B cell (primary cell): ENCODE data around the gene PLEKHA7. TPM values are rescaled to one million over a fixed set of nuclear protein-coding genes. Genes with fewer than 3 reads are reported as not detected.

ENCODE experiments used
- ATAC-seq: fragments of 200-7000 bp; cut with Tn5 transposase; one replicate; pipeline ENCODE4 v1.10.0; 2021; ENCODE audit warnings: low read depth, mild to moderate bottlenecking, moderate number of reproducible peaks, moderate library complexity
- CTCF ChIA-PET: fragments of 350-600 bp; sonication (Branson Sonifier 250); formaldehyde crosslinking; loops from one replicate; lab custom pipeline; 2021; ENCODE audit warnings: antibody characterized with exemption, inconsistent platforms; lab: Charles Lee
- POLR2A ChIA-PET: fragments of 350-600 bp; sonication (Branson Sonifier 250); formaldehyde crosslinking; loops from one replicate; lab custom pipeline; 2021; ENCODE audit warnings: antibody characterized with exemption; lab: Charles Lee
- DNase-seq: peaks from one replicate; pipeline ENCODE4 v3.0.0; 2013
- H2AFZ ChIP-seq: 2 replicates; pipeline ENCODE4 v1.6.1; 2012; ENCODE audit warnings: mild to moderate bottlenecking, low read depth, low read length; ENCODE audit not compliant: insufficient read depth, poor library complexity, severe bottlenecking
- H3K27ac ChIP-seq, 2 donors: 1 replicate in 1 of 2; 2 replicates in 1 of 2; pipeline ENCODE4 v1.5.1; 2012 to 2013; ENCODE audit warnings: low read length in 2 of 2, mild to moderate bottlenecking in 2 of 2, moderate library complexity in 1 of 2
- H3K27me3 ChIP-seq, 4 experiments: fragments of 200-600 bp in 1 of 4; sonication (generic) in 1 of 4; replicated peaks in 1 of 4; 1 replicate in 2 of 4; 2 replicates in 2 of 4; pipeline versions ENCODE4 v1.6.1 to v1.7.0; 2013 to 2016; ENCODE audit warnings: low read length in 3 of 4, mild to moderate bottlenecking in 2 of 4, mixed read lengths in 1 of 4, moderate library complexity in 1 of 4; ENCODE audit not compliant: insufficient read depth in 4 of 4, control insufficient read depth in 3 of 4; ENCODE audit errors: control extremely low read depth in 1 of 4
- H3K36me3 ChIP-seq, 2 experiments: replicated peaks in 1 of 2; 1 replicate in 1 of 2; 2 replicates in 1 of 2; pipeline versions ENCODE4 v1.6.1 to v1.7.1; 2013; ENCODE audit warnings: low read length in 1 of 2; ENCODE audit not compliant: insufficient read depth in 2 of 2, control insufficient read depth in 1 of 2; ENCODE audit errors: control extremely low read depth in 1 of 2, extremely low read depth in 1 of 2
- H3K4me1 ChIP-seq, 2 donors: fragments of 200-600 bp in 1 of 2; sonication (generic) in 1 of 2; 1 replicate in 1 of 2; 2 replicates in 1 of 2; pipeline versions ENCODE4 v1.5.1 to v1.6.1; 2013 to 2017; ENCODE audit warnings: low read length in 2 of 2; ENCODE audit not compliant: control insufficient read depth in 2 of 2, insufficient read depth in 2 of 2
- H3K4me2 ChIP-seq: replicated peaks from 2 replicates; pipeline ENCODE3; 2012; ENCODE audit warnings: mild to moderate bottlenecking, low read depth, low read length; ENCODE audit not compliant: poor library complexity, severe bottlenecking
- H3K4me3 ChIP-seq, 5 experiments: fragments of 200-600 bp in 1 of 5; sonication (generic) in 1 of 5; 1 replicate in 3 of 5; 2 replicates in 2 of 5; pipeline versions ENCODE4 v1.5.1 to v1.7.0; 2011 to 2016; ENCODE audit warnings: low read length in 4 of 5, mild to moderate bottlenecking in 4 of 5, low read depth in 2 of 5, control low read depth in 1 of 5, moderate library complexity in 1 of 5; ENCODE audit not compliant: insufficient read depth in 1 of 5; ENCODE audit errors: control extremely low read depth in 1 of 5, extremely low read depth in 1 of 5
- H3K79me2 ChIP-seq: fragments of 200-600 bp; sonication (generic); one replicate; pipeline ENCODE4 v1.6.0; 2016; ENCODE audit warnings: low read length; ENCODE audit not compliant: control insufficient read depth, insufficient read depth
- H3K9ac ChIP-seq: fragments of 200-600 bp; sonication (generic); 2 replicates; pipeline ENCODE4 v1.6.1; 2017; ENCODE audit warnings: mild to moderate bottlenecking, low read length, moderate library complexity
- H3K9me3 ChIP-seq, 3 donors: one replicate each; pipeline versions ENCODE4 v1.6.1 to v1.7.1; 2013; ENCODE audit warnings: low read length in 2 of 3; ENCODE audit not compliant: control insufficient read depth in 2 of 3, insufficient read depth in 1 of 3; ENCODE audit errors: control extremely low read depth in 1 of 3
- H4K20me1 ChIP-seq: 2 replicates; pipeline ENCODE4 v1.6.0; 2012; ENCODE audit warnings: mild to moderate bottlenecking, low read length; ENCODE audit not compliant: insufficient read depth, control insufficient read depth, poor library complexity, severe bottlenecking
- H3K27ac Mint-ChIP-seq: one replicate; pipeline ENCODE4 v1.8.0; 2021; ENCODE audit warnings: mixed read lengths
- H3K27me3 Mint-ChIP-seq: one replicate; pipeline ENCODE4 v1.8.0; 2021; ENCODE audit warnings: mixed read lengths
- H3K4me1 Mint-ChIP-seq: one replicate; pipeline ENCODE4 v1.8.0; 2021; ENCODE audit warnings: mixed read lengths
- H3K4me3 Mint-ChIP-seq: one replicate; pipeline ENCODE4 v1.8.0; 2021; ENCODE audit warnings: mixed read lengths
- H3K9me3 Mint-ChIP-seq: one replicate; pipeline ENCODE4 v1.8.0; 2022; ENCODE audit warnings: mixed read lengths; ENCODE audit not compliant: insufficient read depth
- CTCF ChIP-seq: fragments of 200-600 bp; IDR thresholded peaks from one replicate; pipeline ENCODE4 v1.8.0; 2022; ENCODE audit warnings: antibody characterized with exemption, mild to moderate bottlenecking
- EZH2 ChIP-seq: IDR thresholded peaks from 2 replicates; pipeline ENCODE4 v1.6.1; 2012; ENCODE audit warnings: borderline replicate concordance, low read depth, mild to moderate bottlenecking, moderate library complexity, low read length; ENCODE audit not compliant: insufficient read depth, poor library complexity, severe bottlenecking
- WGBS: methylation state at CpG from one replicate; pipeline ENCODE4 v1.1.5; 2013; ENCODE audit warnings: missing lambda C conversion rate; ENCODE audit not compliant: insufficient coverage; 5-methylcytosine and 5-hydroxymethylcytosine counted together
- intact Hi-C: fragments of 100-400 bp; cut with micrococcal nuclease; formaldehyde crosslinking; loops from one replicate; pipeline ENCODE4 v1.10.0; 2022
- polyA plus RNA-seq: library from polyadenylated mRNA; depleted of rRNA; stranded (reverse); fragments of >200 nt; gene quantifications from 2 replicates; pipeline ENCODE4 v1.2.3, GENCODE V29; 2012
- total RNA-seq, 2 donors: library from RNA; stranded (reverse); fragments of 120-200 nt in 1 of 2; gene quantifications; 1 replicate in 1 of 2; 2 replicates in 1 of 2; pipeline versions ENCODE4 v1.2.3 to v1.2.4, GENCODE V29; 2013 to 2022

Gene PLEKHA7
- total and polyA plus RNA-seq, 2 donors (not counting 1 experiment from before 2014, with no cell fraction given) = 1.7 to 8.2 TPM

GRCh38 chr11:16979703-16980622, 34.3 kb downstream of the PLEKHA7 start:
- H3K4me1 Mint-ChIP-seq = no peaks in the 10 kb centered on the region
- no peak overlapping the region for H3K4me3 Mint-ChIP-seq
- ChIA-PET CTCF (no interaction called here), POLR2A (no interaction called here)
- Histone ChIP-seq H3K9ac (no peak overlapping the region), H3K36me3 (no peaks in the 10 kb centered on the region), H3K27ac (no peak overlapping the region), H3K9me3 (no peaks in the 10 kb centered on the region), H3K27me3 (no peaks in the 10 kb centered on the region), H3K79me2 (no peaks in the 10 kb centered on the region), H3K4me2 (no peak overlapping the region), H3K4me3 (no peak overlapping the region), H2AFZ (no peak overlapping the region), H4K20me1 (no peaks in the 10 kb centered on the region), H3K4me1 (no peaks in the 10 kb centered on the region)
- intact Hi-C loops = no loop called here
- H3K27ac Mint-ChIP-seq = no peak overlapping the region
- no peak for TF ChIP-seq EZH2
- no peak for TF ChIP-seq CTCF
- WGBS = 91% methylated on average over 7 of the region's 8 CpGs
- no peaks in the 10 kb centered on the region for H3K9me3 Mint-ChIP-seq
- ATAC-seq (no peak), DNase-seq (no peak)
- no peaks in the 10 kb centered on the region for H3K27me3 Mint-ChIP-seq

GRCh38 chr11:16977994-16978315, 36.3 kb downstream of the PLEKHA7 start:
- H3K4me1 ChIP-seq = no peaks in the 10 kb centered on the region
- 73% methylated on average over 1 of the region's 2 CpGs for WGBS
- TF ChIP-seq CTCF (no peak), EZH2 (no peak)
- Mint-ChIP-seq H3K27ac (no peak overlapping the region), H3K9me3 (no peaks in the 10 kb centered on the region), H3K4me3 (no peak overlapping the region), H3K27me3 (no peaks in the 10 kb centered on the region), H3K4me1 (no peaks in the 10 kb centered on the region)
- H3K36me3 ChIP-seq = no peaks in the 10 kb centered on the region
- ATAC-seq (no peak), DNase-seq (no peak)
- H3K79me2 ChIP-seq = no peaks in the 10 kb centered on the region
- H4K20me1 ChIP-seq = no peaks in the 10 kb centered on the region
- H3K27ac ChIP-seq = no peak overlapping the region
- H3K9me3 ChIP-seq = no peaks in the 10 kb centered on the region
- H2AFZ ChIP-seq = no peak overlapping the region
- intact Hi-C loops = no loop called here
- CTCF ChIA-PET = no interaction called here
- no peaks in the 10 kb centered on the region for H3K27me3 ChIP-seq
- no peak overlapping the region for H3K9ac ChIP-seq
- no peak overlapping the region for H3K4me2 ChIP-seq
- POLR2A ChIA-PET = no interaction called here
- no peak overlapping the region for H3K4me3 ChIP-seq
